Osteoblast (primary cell): ENCODE results near the gene ETV6. TPM values are rescaled to one million over a fixed set of nuclear protein-coding genes. Genes with fewer than 3 reads are reported as not detected.
A peak's percentile ranks its signal among the peaks of the same experiment; 100 is the strongest.

ENCODE experiments used
- DNase-seq: peaks from one replicate; pipeline ENCODE4 v3.0.0; 2011; ENCODE audit warnings: low spot score, mixed read lengths; ENCODE audit not compliant: insufficient read length; ENCODE audit errors: missing footprints
- H2AFZ ChIP-seq: 2 replicates; pipeline ENCODE4 v1.6.0; 2011; ENCODE audit warnings: mild to moderate bottlenecking, low read length
- H3K27ac ChIP-seq: 2 replicates; pipeline ENCODE4 v1.5.1; 2011; ENCODE audit warnings: mild to moderate bottlenecking, low read depth, low read length, moderate library complexity
- H3K27me3 ChIP-seq: 2 replicates; pipeline ENCODE4 v1.6.0; 2012; ENCODE audit warnings: mild to moderate bottlenecking, control low read depth, inconsistent platforms, low read length, moderate library complexity; ENCODE audit not compliant: insufficient read depth
- H3K36me3 ChIP-seq: 2 replicates; pipeline ENCODE4 v1.5.1; 2011; ENCODE audit warnings: mild to moderate bottlenecking, low read length, control low read depth, moderate library complexity; ENCODE audit not compliant: insufficient read depth
- H3K4me1 ChIP-seq: 2 replicates; pipeline ENCODE4 v1.5.1; 2011; ENCODE audit warnings: mild to moderate bottlenecking, low read length, control low read depth, moderate library complexity; ENCODE audit not compliant: insufficient read depth
- H3K4me2 ChIP-seq: 2 replicates; pipeline ENCODE4 v1.6.0; 2011; ENCODE audit warnings: mild to moderate bottlenecking, low read length; ENCODE audit not compliant: insufficient read depth
- H3K4me3 ChIP-seq: fragments of 200-600 bp; sonication (generic); 3 replicates; pipeline ENCODE4 v1.5.1; 2012; ENCODE audit warnings: mild to moderate bottlenecking, low read length, inconsistent platforms; ENCODE audit not compliant: insufficient read depth
- H3K79me2 ChIP-seq: 2 replicates; pipeline ENCODE4 v1.6.0; 2012; ENCODE audit warnings: mild to moderate bottlenecking, low read length, control low read depth, inconsistent platforms; ENCODE audit not compliant: insufficient read depth
- H3K9me3 ChIP-seq: 2 replicates; pipeline ENCODE4 v1.5.1; 2011; ENCODE audit warnings: low read depth, low read length, control low read depth
- H4K20me1 ChIP-seq: 2 replicates; pipeline ENCODE4 v1.6.0; 2012; ENCODE audit warnings: mild to moderate bottlenecking, low read length, control low read depth; ENCODE audit not compliant: insufficient read depth
- total RNA-seq: library from RNA; depleted of rRNA; stranded (reverse); fragments of >200 nt; gene quantifications from 2 replicates; pipeline ENCODE4 v1.2.3, GENCODE V29; 2012
- TF ChIP-seq, protein P1 (sequence below): IDR thresholded peaks from 2 replicates; pipeline ENCODE4 v1.5.1; 2011; ENCODE audit warnings: mild to moderate bottlenecking, low read depth, low read length, moderate library complexity; ENCODE audit errors: extremely low read depth

Gene ETV6
- total RNA-seq, 1 donor: 16.3 TPM

DNA sequence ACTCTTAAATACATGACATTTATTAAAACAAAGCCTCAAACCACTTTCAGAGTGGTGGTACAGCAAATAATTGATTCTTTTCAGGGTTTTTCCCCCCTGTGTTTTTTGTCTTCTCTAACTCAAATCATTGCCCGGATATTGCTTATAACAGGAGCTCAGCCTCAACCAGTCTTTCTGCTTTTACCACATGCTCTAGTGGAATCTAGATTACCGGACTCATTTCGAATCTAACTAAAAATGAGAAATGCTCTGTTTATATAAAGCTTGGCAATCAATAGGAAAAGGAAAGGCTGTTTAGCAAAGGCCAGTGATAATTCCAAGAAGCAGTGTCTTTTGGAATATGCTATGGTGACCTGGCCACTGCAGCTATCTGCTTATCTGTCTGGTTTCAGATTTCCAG lies 161.5 kb downstream of the ETV6 start:
- H3K36me3 ChIP-seq: no peaks in the 10 kb centered on the region
- no peaks in the 10 kb centered on the region for H3K27me3 ChIP-seq
- H3K4me1 ChIP-seq: peaks cover 34% of the 10 kb centered on the region
- DNase-seq: no peak
- H4K20me1 ChIP-seq: peaks cover 4% of the 10 kb centered on the region
- no peaks in the 10 kb centered on the region for H3K79me2 ChIP-seq
- no peaks in the 10 kb centered on the region for H3K9me3 ChIP-seq
- H3K27ac ChIP-seq: no peak overlapping the region
- no peak overlapping the region for H3K4me2 ChIP-seq
- no peak overlapping the region for H3K4me3 ChIP-seq
- TF ChIP-seq, protein P1, sequence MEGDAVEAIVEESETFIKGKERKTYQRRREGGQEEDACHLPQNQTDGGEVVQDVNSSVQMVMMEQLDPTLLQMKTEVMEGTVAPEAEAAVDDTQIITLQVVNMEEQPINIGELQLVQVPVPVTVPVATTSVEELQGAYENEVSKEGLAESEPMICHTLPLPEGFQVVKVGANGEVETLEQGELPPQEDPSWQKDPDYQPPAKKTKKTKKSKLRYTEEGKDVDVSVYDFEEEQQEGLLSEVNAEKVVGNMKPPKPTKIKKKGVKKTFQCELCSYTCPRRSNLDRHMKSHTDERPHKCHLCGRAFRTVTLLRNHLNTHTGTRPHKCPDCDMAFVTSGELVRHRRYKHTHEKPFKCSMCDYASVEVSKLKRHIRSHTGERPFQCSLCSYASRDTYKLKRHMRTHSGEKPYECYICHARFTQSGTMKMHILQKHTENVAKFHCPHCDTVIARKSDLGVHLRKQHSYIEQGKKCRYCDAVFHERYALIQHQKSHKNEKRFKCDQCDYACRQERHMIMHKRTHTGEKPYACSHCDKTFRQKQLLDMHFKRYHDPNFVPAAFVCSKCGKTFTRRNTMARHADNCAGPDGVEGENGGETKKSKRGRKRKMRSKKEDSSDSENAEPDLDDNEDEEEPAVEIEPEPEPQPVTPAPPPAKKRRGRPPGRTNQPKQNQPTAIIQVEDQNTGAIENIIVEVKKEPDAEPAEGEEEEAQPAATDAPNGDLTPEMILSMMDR: no peak
- H2AFZ ChIP-seq: no peak overlapping the region

DNA sequence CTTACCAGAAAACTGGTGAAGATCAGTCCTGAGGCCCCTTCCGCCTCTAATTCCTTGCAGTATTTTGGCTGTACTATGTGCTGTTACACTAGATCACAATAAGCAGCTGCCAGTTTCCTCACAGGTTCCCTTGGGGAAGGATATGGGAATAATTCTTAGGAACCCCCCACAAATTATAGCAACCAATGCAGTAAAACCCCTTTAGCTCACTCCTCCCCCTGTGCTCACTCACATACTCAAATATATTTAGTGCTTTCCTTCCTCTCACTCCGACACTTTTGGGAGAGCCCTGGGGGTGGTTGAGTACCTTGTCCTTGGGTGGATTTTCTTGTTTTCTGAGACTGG lies 162.7 kb downstream of the ETV6 start:
- peaks cover 4% of the 10 kb centered on the region for H4K20me1 ChIP-seq
- no peaks in the 10 kb centered on the region for H3K36me3 ChIP-seq
- TF ChIP-seq, protein P1: no peak
- peaks cover 34% of the 10 kb centered on the region for H3K4me1 ChIP-seq
- H3K27me3 ChIP-seq: no peaks in the 10 kb centered on the region
- peak overlapping the region; percentile 75 for H3K4me2 ChIP-seq
- no peak for DNase-seq
- peak overlapping the region; percentile 64 for H2AFZ ChIP-seq
- H3K27ac ChIP-seq: peak overlapping the region; percentile 56
- peak overlapping the region; percentile 55 for H3K4me3 ChIP-seq
- H3K9me3 ChIP-seq: no peaks in the 10 kb centered on the region
- H3K79me2 ChIP-seq: no peaks in the 10 kb centered on the region

DNA sequence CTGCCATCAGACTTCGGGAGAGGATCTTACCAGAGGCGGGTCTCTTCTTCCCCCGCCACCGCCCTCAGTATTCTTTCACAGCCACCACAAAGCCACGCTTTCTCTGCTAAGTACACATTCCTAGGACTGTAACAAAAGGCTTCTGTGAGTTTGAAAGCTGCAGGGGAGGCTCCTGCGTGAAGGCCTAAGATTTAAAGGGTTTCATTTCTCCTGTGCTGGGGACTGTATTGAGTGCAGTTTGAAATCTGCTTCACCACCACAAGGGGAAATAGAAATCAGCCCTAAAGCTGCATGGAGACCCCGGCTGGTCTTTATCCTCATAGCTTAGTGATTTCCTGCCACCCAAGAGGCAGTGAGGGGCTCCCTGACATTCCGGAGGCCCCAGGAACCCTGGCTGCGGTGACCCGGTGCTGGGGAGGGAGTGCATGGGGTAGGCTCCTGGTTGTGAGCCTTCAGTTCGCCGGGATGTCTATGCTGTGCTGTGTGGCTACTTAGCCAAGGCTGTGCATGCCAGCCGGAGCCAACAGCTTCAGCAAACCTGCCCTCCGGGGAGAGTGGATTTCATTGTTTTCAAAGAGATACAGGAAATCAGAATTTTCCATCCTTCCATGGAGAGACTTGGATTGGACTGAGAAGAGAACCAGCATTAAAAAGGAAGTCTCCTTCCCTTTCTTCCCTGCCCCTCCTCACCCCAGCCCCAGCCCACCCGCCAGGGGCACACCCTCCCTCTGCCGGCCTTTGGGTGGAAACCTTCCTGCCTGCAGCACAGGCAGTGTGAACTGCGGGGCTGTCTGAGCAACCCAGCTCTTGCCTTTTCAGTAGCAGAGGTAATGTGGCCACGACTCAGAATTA lies 163.3 kb downstream of the ETV6 start:
- peak; percentile 38 for DNase-seq
- peak overlapping the region; percentile 64 for H2AFZ ChIP-seq
- peaks cover 4% of the 10 kb centered on the region for H4K20me1 ChIP-seq
- peak overlapping the region; percentile 55 for H3K4me3 ChIP-seq
- no peaks in the 10 kb centered on the region for H3K36me3 ChIP-seq
- peak overlapping the region; percentile 75 for H3K4me2 ChIP-seq
- TF ChIP-seq, protein P1: no peak
- H3K27me3 ChIP-seq: no peaks in the 10 kb centered on the region
- peak overlapping the region; percentile 56 for H3K27ac ChIP-seq
- H3K9me3 ChIP-seq: no peaks in the 10 kb centered on the region
- H3K4me1 ChIP-seq: peaks cover 34% of the 10 kb centered on the region
- H3K79me2 ChIP-seq: no peaks in the 10 kb centered on the region

DNA sequence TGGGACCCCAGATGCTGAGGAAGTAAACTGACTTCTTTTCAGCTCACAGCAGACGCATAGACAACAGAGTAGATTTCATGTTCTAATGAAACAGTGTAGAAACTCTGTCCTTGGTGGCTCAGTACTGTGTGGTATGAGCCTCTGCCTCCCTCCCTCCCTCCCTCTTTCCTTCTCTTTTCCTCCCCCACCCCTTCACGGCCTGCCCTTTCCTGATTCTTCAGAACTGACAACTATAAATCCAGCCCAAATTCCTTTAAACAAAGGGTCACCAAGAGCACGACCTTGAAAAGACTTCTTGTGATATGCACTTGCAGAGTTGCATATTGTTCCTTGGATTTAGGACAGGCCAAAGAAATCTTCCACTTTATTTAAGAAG lies 164.0 kb downstream of the ETV6 start:
- H3K79me2 ChIP-seq: no peaks in the 10 kb centered on the region
- H3K36me3 ChIP-seq: no peaks in the 10 kb centered on the region
- no peaks in the 10 kb centered on the region for H3K27me3 ChIP-seq
- no peaks in the 10 kb centered on the region for H3K9me3 ChIP-seq
- peak overlapping the region; percentile 75 for H3K4me2 ChIP-seq
- no peak overlapping the region for H2AFZ ChIP-seq
- peaks cover 34% of the 10 kb centered on the region for H3K4me1 ChIP-seq
- peaks cover 4% of the 10 kb centered on the region for H4K20me1 ChIP-seq
- peak overlapping the region; percentile 55 for H3K4me3 ChIP-seq
- TF ChIP-seq, protein P1: no peak
- DNase-seq: no peak
- peak overlapping the region; percentile 19 for H3K27ac ChIP-seq
